KMS-11 (cell line): ENCODE measurements around the gene PCIF1.

Experiments
- H2AFZ ChIP-seq: fragments of 200-600 bp; sonication (generic); 2 replicates; pipeline ENCODE4 v1.6.1; 2016; ENCODE audit warnings: antibody characterized with exemption, mixed run types, low read depth
- H3K27ac ChIP-seq: fragments of 200-600 bp; sonication (generic); 2 replicates; pipeline ENCODE4 v1.6.1; 2016; ENCODE audit warnings: mild to moderate bottlenecking, mixed run types
- H3K27me3 ChIP-seq: fragments of 200-600 bp; sonication (generic); 2 replicates; pipeline ENCODE4 v1.6.1; 2017; ENCODE audit warnings: mild to moderate bottlenecking, low read depth, mixed run types, moderate library complexity; ENCODE audit not compliant: insufficient read depth
- H3K36me3 ChIP-seq: fragments of 200-600 bp; sonication (generic); 2 replicates; pipeline ENCODE4 v1.6.1; 2017; ENCODE audit warnings: mild to moderate bottlenecking, mixed run types; ENCODE audit not compliant: insufficient read depth
- H3K4me1 ChIP-seq: fragments of 200-600 bp; sonication (generic); 2 replicates; pipeline ENCODE4 v1.6.1; 2016; ENCODE audit warnings: mild to moderate bottlenecking, low read depth, mixed run types; ENCODE audit not compliant: poor library complexity, severe bottlenecking
- H3K4me2 ChIP-seq: fragments of 200-600 bp; sonication (generic); 2 replicates; pipeline ENCODE4 v1.7.0; 2016; ENCODE audit warnings: mild to moderate bottlenecking, mixed run types
- H3K4me3 ChIP-seq: fragments of 200-600 bp; sonication (generic); IDR thresholded peaks from 2 replicates; pipeline ENCODE4 v1.6.1; 2017; ENCODE audit warnings: low read depth, low read length, mixed read lengths; ENCODE audit not compliant: insufficient read depth
- H3K79me2 ChIP-seq: fragments of 200-600 bp; sonication (generic); 2 replicates; pipeline ENCODE4 v1.6.1; 2016; ENCODE audit warnings: low read depth, mixed run types; ENCODE audit not compliant: insufficient read depth
- H3K9ac ChIP-seq: fragments of 200-600 bp; sonication (generic); 2 replicates; pipeline ENCODE4 v1.6.1; 2016; ENCODE audit warnings: mild to moderate bottlenecking, mixed run types
- H4K20me1 ChIP-seq: fragments of 200-600 bp; sonication (generic); 2 replicates; pipeline ENCODE4 v1.6.1; 2016; ENCODE audit warnings: mild to moderate bottlenecking, mixed run types; ENCODE audit not compliant: insufficient read depth
- TF ChIP-seq, protein P1 (sequence below): fragments of 200-600 bp; sonication (generic); conservative IDR thresholded peaks from 2 replicates; pipeline ENCODE4 v1.6.1; 2017; ENCODE audit warnings: low read depth, mild to moderate bottlenecking, antibody characterized with exemption, low read length, moderate library complexity, mixed read lengths

PCIF1 gene

DNA sequence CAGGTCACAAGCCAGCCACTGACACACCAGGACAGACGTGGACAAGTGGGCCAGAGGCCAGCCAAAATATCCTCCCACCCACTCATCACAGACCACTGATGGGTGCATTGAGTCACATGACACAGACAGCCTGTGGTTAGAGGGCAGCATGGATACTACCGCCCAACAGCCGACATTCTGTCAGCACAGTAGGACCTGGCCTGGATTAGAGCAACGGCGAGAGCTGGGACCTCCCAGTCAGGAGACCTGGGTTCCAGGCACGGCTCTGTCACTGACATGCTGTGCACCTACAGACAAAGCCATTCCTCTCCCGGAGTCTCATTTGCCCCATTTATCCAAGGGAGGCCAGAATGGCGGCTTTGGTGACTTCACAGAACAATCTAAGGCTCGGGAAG, 29.5 kb downstream of the PCIF1 start:
- H4K20me1 ChIP-seq = no peaks in the 10 kb centered on the region
- H3K4me2 ChIP-seq = no peak overlapping the region
- no peak overlapping the region for H2AFZ ChIP-seq
- no peak overlapping the region for H3K9ac ChIP-seq
- TF ChIP-seq, protein P1, sequence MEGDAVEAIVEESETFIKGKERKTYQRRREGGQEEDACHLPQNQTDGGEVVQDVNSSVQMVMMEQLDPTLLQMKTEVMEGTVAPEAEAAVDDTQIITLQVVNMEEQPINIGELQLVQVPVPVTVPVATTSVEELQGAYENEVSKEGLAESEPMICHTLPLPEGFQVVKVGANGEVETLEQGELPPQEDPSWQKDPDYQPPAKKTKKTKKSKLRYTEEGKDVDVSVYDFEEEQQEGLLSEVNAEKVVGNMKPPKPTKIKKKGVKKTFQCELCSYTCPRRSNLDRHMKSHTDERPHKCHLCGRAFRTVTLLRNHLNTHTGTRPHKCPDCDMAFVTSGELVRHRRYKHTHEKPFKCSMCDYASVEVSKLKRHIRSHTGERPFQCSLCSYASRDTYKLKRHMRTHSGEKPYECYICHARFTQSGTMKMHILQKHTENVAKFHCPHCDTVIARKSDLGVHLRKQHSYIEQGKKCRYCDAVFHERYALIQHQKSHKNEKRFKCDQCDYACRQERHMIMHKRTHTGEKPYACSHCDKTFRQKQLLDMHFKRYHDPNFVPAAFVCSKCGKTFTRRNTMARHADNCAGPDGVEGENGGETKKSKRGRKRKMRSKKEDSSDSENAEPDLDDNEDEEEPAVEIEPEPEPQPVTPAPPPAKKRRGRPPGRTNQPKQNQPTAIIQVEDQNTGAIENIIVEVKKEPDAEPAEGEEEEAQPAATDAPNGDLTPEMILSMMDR = no peak
- peaks cover 3% of the 10 kb centered on the region; the same call in 1 of the 2 replicates for H3K36me3 ChIP-seq
- no peaks in the 10 kb centered on the region for H3K27me3 ChIP-seq
- H3K4me3 ChIP-seq = no peak overlapping the region
- H3K79me2 ChIP-seq = peaks cover 9% of the 10 kb centered on the region; the same call in 1 of the 2 replicates
- no peak overlapping the region for H3K27ac ChIP-seq
- peaks cover 20% of the 10 kb centered on the region for H3K4me1 ChIP-seq

DNA sequence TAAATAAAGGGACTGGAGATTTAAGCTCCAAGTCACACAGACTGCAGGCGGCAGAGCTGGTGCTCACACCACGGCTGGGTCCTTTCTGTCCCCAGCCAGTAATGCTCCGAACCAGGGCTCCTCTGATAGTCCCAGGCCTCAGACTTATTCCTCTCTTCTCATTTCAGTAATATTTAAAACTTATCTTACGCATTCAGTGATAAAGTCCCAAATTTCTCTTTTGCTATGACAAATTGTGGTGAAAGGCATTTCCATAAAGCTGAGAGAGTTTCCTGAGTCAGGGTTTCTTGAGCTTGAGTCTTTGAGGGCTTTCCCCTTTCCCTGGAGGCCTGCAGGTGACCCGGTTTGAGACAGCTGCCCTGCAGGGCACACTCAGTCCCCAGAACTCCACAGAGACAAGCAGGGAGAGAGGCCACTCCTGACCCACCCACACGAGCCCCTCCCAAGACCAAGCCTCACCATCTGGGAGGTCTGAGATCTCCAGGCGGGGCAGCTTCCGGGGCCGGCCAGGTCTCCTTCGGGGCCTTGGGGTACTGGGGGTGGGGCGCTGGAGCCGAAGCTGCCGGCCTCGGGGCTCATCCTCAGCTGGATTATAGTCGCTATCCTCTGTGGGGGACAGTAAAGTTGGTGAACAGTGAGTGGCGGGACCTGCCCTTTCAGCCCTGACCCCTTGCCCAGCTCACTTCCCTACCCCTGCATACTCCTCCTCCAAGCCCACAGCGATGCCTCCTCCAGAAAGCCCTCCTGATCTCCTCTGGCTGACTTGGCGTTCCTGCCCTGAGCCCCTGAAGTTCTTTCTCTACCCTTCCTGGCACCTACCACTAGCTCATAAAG, 30.9 kb downstream of the PCIF1 start:
- no peaks in the 10 kb centered on the region for H3K27me3 ChIP-seq
- no peak overlapping the region for H2AFZ ChIP-seq
- no peak overlapping the region for H3K27ac ChIP-seq
- H3K4me3 ChIP-seq = no peak overlapping the region
- no peak overlapping the region for H3K4me2 ChIP-seq
- no peak overlapping the region for H3K9ac ChIP-seq
- no peaks in the 10 kb centered on the region for H4K20me1 ChIP-seq
- TF ChIP-seq, protein P1 = no peak
- H3K4me1 ChIP-seq = peaks cover 34% of the 10 kb centered on the region
- H3K79me2 ChIP-seq = peaks cover 23% of the 10 kb centered on the region
- peaks cover 3% of the 10 kb centered on the region; the same call in 1 of the 2 replicates for H3K36me3 ChIP-seq

DNA sequence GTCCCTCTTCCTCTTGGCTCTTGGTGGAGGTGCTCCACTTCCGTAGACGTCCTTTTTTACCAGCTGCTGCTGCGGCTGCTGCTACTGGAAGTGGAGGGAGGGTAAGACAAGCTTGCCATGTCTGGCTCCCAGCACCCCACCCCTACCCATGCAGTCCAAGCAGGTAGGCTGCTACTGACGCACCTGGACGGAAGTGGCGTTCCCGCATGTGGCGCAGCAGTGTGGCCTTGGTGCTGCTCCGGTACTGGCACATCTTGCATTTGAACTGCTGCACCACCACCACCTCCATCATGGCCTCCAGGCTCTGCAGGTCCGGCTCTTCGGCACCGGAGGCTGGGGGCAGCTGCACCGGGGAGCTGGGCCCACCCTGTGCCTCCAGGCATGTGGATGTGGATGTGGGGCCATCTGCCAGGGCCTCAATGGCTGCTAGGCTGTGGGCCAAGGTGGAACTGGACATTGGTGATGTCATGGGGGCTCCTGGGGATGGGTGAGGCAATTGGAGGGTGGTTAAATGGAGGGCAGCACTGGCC, 33.1 kb downstream of the PCIF1 start:
- H4K20me1 ChIP-seq = no peaks in the 10 kb centered on the region
- no peak overlapping the region for H2AFZ ChIP-seq
- H3K36me3 ChIP-seq = no peaks in the 10 kb centered on the region; the same call in 1 of the 2 replicates

DNA sequence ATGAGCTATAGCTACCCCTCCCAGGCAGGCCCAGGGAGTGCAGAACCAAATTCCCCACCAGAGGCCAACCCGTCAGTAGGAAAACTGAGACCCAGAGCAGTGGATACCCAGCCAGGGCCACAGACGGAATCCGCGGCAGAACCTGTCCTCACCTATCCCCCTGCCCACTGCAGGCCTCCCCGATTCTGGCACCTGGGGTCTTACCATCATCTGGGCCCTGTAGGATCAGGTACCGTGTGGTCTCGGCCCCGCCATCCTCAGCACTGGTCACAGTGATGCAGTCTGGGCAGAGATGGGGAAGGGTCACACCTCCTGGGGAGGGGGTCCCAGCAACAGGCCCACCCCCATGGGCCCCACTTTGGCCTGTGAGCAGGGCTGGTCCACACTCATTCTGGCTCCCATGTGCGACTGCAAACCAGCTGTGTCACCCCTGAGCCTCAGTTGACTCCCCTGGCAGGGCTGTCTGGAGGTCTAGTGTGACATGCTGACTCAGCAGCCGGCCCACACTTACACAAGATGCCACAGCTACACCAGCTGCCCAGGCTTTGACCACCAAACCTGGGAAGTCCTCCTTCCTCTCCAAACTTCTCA, 33.7 kb downstream of the PCIF1 start:
- Histone ChIP-seq H2AFZ (no peak overlapping the region), H3K4me3 (no peak overlapping the region), H3K4me1 (peaks cover 41% of the 10 kb centered on the region), H4K20me1 (no peaks in the 10 kb centered on the region), H3K4me2 (no peak overlapping the region), H3K79me2 (peaks cover 35% of the 10 kb centered on the region), H3K27me3 (no peaks in the 10 kb centered on the region), H3K9ac (no peak overlapping the region), H3K27ac (no peak overlapping the region; the same call in 1 of the 2 replicates), H3K36me3 (no peaks in the 10 kb centered on the region; the same call in 1 of the 2 replicates)
- TF ChIP-seq, protein P1 = no peak

More for the DNA sequence above, 33.1 kb downstream of the PCIF1 start:
- Histone ChIP-seq H3K4me1 (peaks cover 37% of the 10 kb centered on the region), H3K27me3 (no peaks in the 10 kb centered on the region), H3K79me2 (peaks cover 35% of the 10 kb centered on the region), H3K9ac (no peak overlapping the region), H3K4me2 (no peak overlapping the region), H3K27ac (no peak overlapping the region), H3K4me3 (no peak overlapping the region)
- TF ChIP-seq, protein P1 = no peak
